Loucy (cell line): ENCODE measurements around the gene TAF1L.

Experiments used
- H2AFZ ChIP-seq: fragments of 200-600 bp; sonication (generic); 2 replicates; pipeline ENCODE4 v1.6.0; 2016; ENCODE audit warnings: antibody characterized with exemption, mild to moderate bottlenecking, low read length, moderate library complexity
- H3F3A ChIP-seq: fragments of 200-600 bp; 2 replicates; pipeline ENCODE4 v1.6.0; 2016; ENCODE audit warnings: antibody characterized with exemption, low read depth, mild to moderate bottlenecking
- H3K27me3 ChIP-seq: fragments of 200-600 bp; sonication (generic); 2 replicates; pipeline ENCODE4 v1.6.1; 2014; ENCODE audit warnings: low read length, mild to moderate bottlenecking; ENCODE audit not compliant: insufficient read depth, poor library complexity, severe bottlenecking
- H3K36me3 ChIP-seq: fragments of 200-600 bp; sonication (generic); 2 replicates; pipeline ENCODE4 v1.6.1; 2016; ENCODE audit warnings: low read length; ENCODE audit not compliant: insufficient read depth
- H3K4me1 ChIP-seq: fragments of 200-600 bp; sonication (generic); 2 replicates; pipeline ENCODE4 v1.5.1; 2014; ENCODE audit warnings: low read length, mild to moderate bottlenecking; ENCODE audit not compliant: insufficient read depth, poor library complexity, severe bottlenecking
- H3K4me2 ChIP-seq: fragments of 200-600 bp; sonication (generic); 2 replicates; pipeline ENCODE4 v1.6.0; 2014; ENCODE audit warnings: antibody characterized with exemption, low read length, low read depth, mild to moderate bottlenecking; ENCODE audit not compliant: poor library complexity, severe bottlenecking
- H3K4me3 ChIP-seq: fragments of 200-600 bp; sonication (generic); 2 replicates; pipeline ENCODE4 v1.5.1; 2014; ENCODE audit warnings: low read length, mild to moderate bottlenecking, mixed read lengths; ENCODE audit not compliant: poor library complexity, severe bottlenecking
- H3K79me2 ChIP-seq: fragments of 200-600 bp; sonication (generic); 2 replicates; pipeline ENCODE4 v1.6.1; 2014; ENCODE audit warnings: low read length; ENCODE audit not compliant: insufficient read depth
- H3K9ac ChIP-seq: fragments of 200-600 bp; sonication (generic); 2 replicates; pipeline ENCODE4 v1.6.0; 2014; ENCODE audit warnings: mild to moderate bottlenecking, low read depth, low read length, moderate library complexity; ENCODE audit not compliant: poor library complexity, severe bottlenecking
- H3K9me2 ChIP-seq: fragments of 200-600 bp; sonication (generic); replicated peaks from 2 replicates; pipeline ENCODE4 v1.6.1; 2016; ENCODE audit warnings: low read depth, low read length, mixed read lengths
- H3K9me3 ChIP-seq: fragments of 200-600 bp; sonication (generic); 2 replicates; pipeline ENCODE4 v1.6.1; 2014; ENCODE audit warnings: mild to moderate bottlenecking, antibody characterized with exemption, low read length, low read depth; ENCODE audit not compliant: insufficient read depth
- H4K20me1 ChIP-seq: fragments of 200-600 bp; sonication (generic); 2 replicates; pipeline ENCODE4 v1.6.0; 2014; ENCODE audit warnings: antibody characterized with exemption, low read length, mild to moderate bottlenecking; ENCODE audit not compliant: insufficient read depth, poor library complexity, severe bottlenecking
- EZH2phosphoT487 ChIP-seq: fragments of 200-600 bp; IDR thresholded peaks from 2 replicates; pipeline ENCODE4 v1.6.1; 2018; ENCODE audit warnings: antibody characterized with exemption, mild to moderate bottlenecking, moderate library complexity, borderline replicate concordance
- TF ChIP-seq, protein P1 (sequence below): fragments of 200-600 bp; sonication (generic); conservative IDR thresholded peaks from 2 replicates; pipeline ENCODE4 v1.5.1; 2014; ENCODE audit warnings: mild to moderate bottlenecking, antibody characterized with exemption, low read length

Gene TAF1L

DNA sequence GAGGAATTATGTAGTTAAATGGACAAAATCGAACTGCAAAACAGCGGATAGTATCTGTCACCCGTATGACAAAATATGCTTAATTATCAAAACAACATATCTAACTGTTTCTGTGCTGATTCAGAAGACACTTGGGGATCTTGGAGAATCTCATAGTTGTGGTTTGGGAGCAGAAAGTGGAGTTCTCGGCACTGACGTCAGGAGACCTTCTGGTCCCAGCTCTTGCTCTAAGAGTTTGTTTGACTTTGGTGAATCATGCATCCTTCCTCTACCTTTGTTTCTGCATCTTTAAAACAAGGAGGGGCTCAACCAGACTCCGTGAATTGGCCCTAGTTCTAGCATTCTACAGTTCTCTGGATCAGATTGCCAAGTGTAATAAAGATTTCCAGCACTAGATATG lies 37.0 kb upstream of the TAF1L start:
- H3K4me1 ChIP-seq, result no peaks in the 10 kb centered on the region
- no peak overlapping the region for H2AFZ ChIP-seq
- H3K9me3 ChIP-seq, result no peaks in the 10 kb centered on the region
- no peaks in the 10 kb centered on the region for H3K36me3 ChIP-seq
- TF ChIP-seq, protein P1, sequence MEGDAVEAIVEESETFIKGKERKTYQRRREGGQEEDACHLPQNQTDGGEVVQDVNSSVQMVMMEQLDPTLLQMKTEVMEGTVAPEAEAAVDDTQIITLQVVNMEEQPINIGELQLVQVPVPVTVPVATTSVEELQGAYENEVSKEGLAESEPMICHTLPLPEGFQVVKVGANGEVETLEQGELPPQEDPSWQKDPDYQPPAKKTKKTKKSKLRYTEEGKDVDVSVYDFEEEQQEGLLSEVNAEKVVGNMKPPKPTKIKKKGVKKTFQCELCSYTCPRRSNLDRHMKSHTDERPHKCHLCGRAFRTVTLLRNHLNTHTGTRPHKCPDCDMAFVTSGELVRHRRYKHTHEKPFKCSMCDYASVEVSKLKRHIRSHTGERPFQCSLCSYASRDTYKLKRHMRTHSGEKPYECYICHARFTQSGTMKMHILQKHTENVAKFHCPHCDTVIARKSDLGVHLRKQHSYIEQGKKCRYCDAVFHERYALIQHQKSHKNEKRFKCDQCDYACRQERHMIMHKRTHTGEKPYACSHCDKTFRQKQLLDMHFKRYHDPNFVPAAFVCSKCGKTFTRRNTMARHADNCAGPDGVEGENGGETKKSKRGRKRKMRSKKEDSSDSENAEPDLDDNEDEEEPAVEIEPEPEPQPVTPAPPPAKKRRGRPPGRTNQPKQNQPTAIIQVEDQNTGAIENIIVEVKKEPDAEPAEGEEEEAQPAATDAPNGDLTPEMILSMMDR, result no peak
- no peak for TF ChIP-seq EZH2phosphoT487
- no peak overlapping the region for H3K9ac ChIP-seq
- H3K9me2 ChIP-seq, result no peaks in the 10 kb centered on the region
- no peak overlapping the region for H3K4me3 ChIP-seq
- no peaks in the 10 kb centered on the region for H3K79me2 ChIP-seq
- no peaks in the 10 kb centered on the region for H4K20me1 ChIP-seq
- H3F3A ChIP-seq, result no peaks in the 10 kb centered on the region
- no peak overlapping the region for H3K4me2 ChIP-seq
- no peaks in the 10 kb centered on the region for H3K27me3 ChIP-seq

DNA sequence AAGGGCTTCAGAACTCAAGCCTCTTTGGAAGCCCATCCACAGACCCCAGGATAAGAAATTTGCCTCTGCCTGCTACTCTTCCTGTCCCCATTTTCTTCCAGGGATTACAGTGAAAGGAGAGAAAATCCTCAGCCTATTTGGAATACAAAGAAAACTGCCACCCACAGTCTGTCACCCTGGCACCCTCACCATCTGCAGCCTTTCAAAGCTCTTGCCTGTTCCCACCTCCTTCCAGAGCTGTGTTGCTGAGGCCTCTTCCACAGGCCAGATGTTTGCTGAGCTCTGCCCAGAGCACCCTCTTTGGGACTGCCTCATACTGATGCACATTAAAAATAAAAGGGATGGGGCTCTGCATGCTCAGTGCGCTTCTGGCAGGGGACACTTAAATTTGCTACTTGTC lies 35.9 kb upstream of the TAF1L start:
- Histone ChIP-seq H4K20me1 (no peaks in the 10 kb centered on the region), H3K4me1 (no peaks in the 10 kb centered on the region), H3F3A (no peaks in the 10 kb centered on the region), H3K4me3 (no peak overlapping the region), H3K36me3 (no peaks in the 10 kb centered on the region), H3K4me2 (no peak overlapping the region), H3K9me2 (no peaks in the 10 kb centered on the region), H3K9ac (no peak overlapping the region), H3K9me3 (no peaks in the 10 kb centered on the region), H2AFZ (no peak overlapping the region), H3K27me3 (no peaks in the 10 kb centered on the region), H3K79me2 (no peaks in the 10 kb centered on the region)
- no peak for TF ChIP-seq EZH2phosphoT487
- TF ChIP-seq, protein P1, result no peak

DNA sequence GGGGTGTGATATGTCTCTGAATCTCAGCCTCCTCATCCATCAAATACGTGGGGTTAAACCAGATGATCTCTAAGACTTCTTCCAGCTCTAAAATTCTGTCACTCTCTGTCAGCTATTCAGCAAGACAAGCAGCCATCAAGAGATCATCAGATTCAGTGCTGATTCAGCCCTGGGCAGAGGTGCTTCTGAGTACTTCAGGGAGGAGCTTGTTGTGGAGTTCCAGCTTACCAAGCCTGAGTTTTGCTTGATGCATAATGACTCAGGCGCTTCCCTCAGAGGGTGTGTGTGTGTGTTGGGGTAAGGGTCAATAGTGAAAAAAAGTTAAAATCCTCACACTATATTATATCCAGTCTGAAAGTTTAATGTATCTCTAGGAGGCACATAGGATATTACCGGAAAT lies 29.6 kb upstream of the TAF1L start:
- no peaks in the 10 kb centered on the region for H4K20me1 ChIP-seq
- H3F3A ChIP-seq, result no peaks in the 10 kb centered on the region
- H3K27me3 ChIP-seq, result no peaks in the 10 kb centered on the region
- H3K36me3 ChIP-seq, result no peaks in the 10 kb centered on the region
- no peaks in the 10 kb centered on the region for H3K9me3 ChIP-seq
- no peak overlapping the region for H2AFZ ChIP-seq
- H3K79me2 ChIP-seq, result no peaks in the 10 kb centered on the region
- H3K4me3 ChIP-seq, result no peak overlapping the region
- no peak for TF ChIP-seq EZH2phosphoT487
- TF ChIP-seq, protein P1, result no peak
- H3K9me2 ChIP-seq, result no peaks in the 10 kb centered on the region
- H3K4me2 ChIP-seq, result no peak overlapping the region
- no peaks in the 10 kb centered on the region for H3K4me1 ChIP-seq
- H3K9ac ChIP-seq, result no peak overlapping the region
